Activated T-helper 1 cell treated with Interleukin-2 at 50 U/mL for 16 hours (primary cell): ENCODE measurements around the gene PKN1.
"Not testable (repeated sequence)": the region's sequence is repeated elsewhere in the genome, so short reads cannot be mapped to it uniquely, and the experiment has no call there.

Experiments
- DNase-seq: peaks from one replicate; pipeline ENCODE4 v3.0.0-alpha.2; 2020; ENCODE audit warnings: low read depth

PKN1 gene

GRCh38 chr19:14430712-14431111 lies 2.4 kb upstream of the PKN1 start:
- no peak for DNase-seq

- DNase-seq = no peak
These were observed 722 bp downstream of the PKN1 start for GRCh38 chr19:14433554-14434501.

- DNase-seq = no peak
These were observed 1.6 kb downstream of the PKN1 start for GRCh38 chr19:14434543-14435319.

- DNase-seq = no peak
These were observed 2.4 kb downstream of the PKN1 start for GRCh38 chr19:14435320-14436050.

GRCh38 chr19:14437578-14438140 lies 4.6 kb downstream of the PKN1 start:
- DNase-seq = no peak

GRCh38 chr19:14439014-14439413 lies 5.9 kb downstream of the PKN1 start:
- DNase-seq = no peak

- peak; percentile 68 for DNase-seq
These were observed 6.9 kb downstream of the PKN1 start for GRCh38 chr19:14440049-14440448.

- DNase-seq = no peak
These were observed 8.2 kb downstream of the PKN1 start for GRCh38 chr19:14441041-14441938.

GRCh38 chr19:14442891-14443631 lies 10.0 kb downstream of the PKN1 start:
- DNase-seq = no peak

GRCh38 chr19:14443632-14444216 lies 10.6 kb downstream of the PKN1 start:
- no peak for DNase-seq

- no peak for DNase-seq
These were observed 13.4 kb downstream of the PKN1 start for GRCh38 chr19:14446336-14447036.

- no peak for DNase-seq
These were observed 16.2 kb downstream of the PKN1 start for GRCh38 chr19:14449321-14449720.

- DNase-seq = no peak
These were observed 17.2 kb downstream of the PKN1 start for GRCh38 chr19:14450168-14450874.

- DNase-seq = no peak
These were observed 17.8 kb downstream of the PKN1 start for GRCh38 chr19:14450876-14451275.

GRCh38 chr19:14452303-14452702 lies 19.2 kb downstream of the PKN1 start:
- DNase-seq = not testable (repeated sequence)

- no peak for DNase-seq
These were observed 26.6 kb downstream of the PKN1 start for GRCh38 chr19:14459703-14460102.

- DNase-seq = no peak
These were observed 27.8 kb downstream of the PKN1 start for GRCh38 chr19:14460935-14461334.

- not testable (repeated sequence) for DNase-seq
These were observed 29.3 kb downstream of the PKN1 start for GRCh38 chr19:14462401-14462800.

- DNase-seq = no peak
These were observed 30.6 kb downstream of the PKN1 start for GRCh38 chr19:14463747-14464146.
